Ishikawa (cell line): ENCODE data around the gene FOXA1.

Source experiments
- CEBPB ChIP-seq: IDR thresholded peaks from 2 replicates; pipeline ENCODE4 v1.6.1; 2012
- CREB1 ChIP-seq: IDR thresholded peaks from 2 replicates; pipeline ENCODE4 v1.6.1; 2012; ENCODE audit warnings: low read depth
- EGR1 ChIP-seq: IDR thresholded peaks from 2 replicates; pipeline ENCODE4 v1.6.1; 2012
- EP300 ChIP-seq: IDR thresholded peaks from 2 replicates; pipeline ENCODE4 v1.6.1; 2012; ENCODE audit warnings: borderline replicate concordance
- FOXM1 ChIP-seq: IDR thresholded peaks from 2 replicates; pipeline ENCODE4 v1.6.1; 2012; ENCODE audit warnings: low read depth, borderline replicate concordance
- NFIC ChIP-seq: IDR thresholded peaks from 2 replicates; pipeline ENCODE4 v1.6.1; 2012
- RAD21 ChIP-seq: IDR thresholded peaks from 2 replicates; pipeline ENCODE4 v1.6.1; 2012; ENCODE audit warnings: low read depth
- REST ChIP-seq: IDR thresholded peaks from 2 replicates; pipeline ENCODE4 v1.6.1; 2012; ENCODE audit warnings: low read depth, mild to moderate bottlenecking
- TAF1 ChIP-seq: IDR thresholded peaks from 2 replicates; pipeline ENCODE4 v1.6.1; 2012; ENCODE audit warnings: low read depth, mild to moderate bottlenecking
- TCF12 ChIP-seq: IDR thresholded peaks from 2 replicates; pipeline ENCODE4 v1.6.1; 2012; ENCODE audit warnings: low read depth
- TEAD4 ChIP-seq: IDR thresholded peaks from 2 replicates; pipeline ENCODE4 v1.6.1; 2012
- USF1 ChIP-seq: IDR thresholded peaks from 2 replicates; pipeline ENCODE4 v1.6.1; 2012
- YY1 ChIP-seq: IDR thresholded peaks from 2 replicates; pipeline ENCODE4 v1.6.1; 2012; ENCODE audit warnings: low read depth
- ZBTB7A ChIP-seq: IDR thresholded peaks from 2 replicates; pipeline ENCODE4 v1.6.1; 2012; ENCODE audit warnings: low read depth
- TF ChIP-seq, protein P1 (sequence below): IDR thresholded peaks from 2 replicates; pipeline ENCODE4 v1.6.1; 2012

The FOXA1 gene

GRCh38 chr14:37610945-37611523 is 16.0 kb upstream of the FOXA1 start:
- TF ChIP-seq CEBPB (no peak), CREB1 (no peak)

GRCh38 chr14:37608649-37609048 is 13.6 kb upstream of the FOXA1 start:
- TF ChIP-seq, protein P1, sequence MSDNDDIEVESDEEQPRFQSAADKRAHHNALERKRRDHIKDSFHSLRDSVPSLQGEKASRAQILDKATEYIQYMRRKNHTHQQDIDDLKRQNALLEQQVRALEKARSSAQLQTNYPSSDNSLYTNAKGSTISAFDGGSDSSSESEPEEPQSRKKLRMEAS, result no peak
- TF ChIP-seq YY1, result no peak
- TF ChIP-seq USF1, result no peak
- no peak for TF ChIP-seq NFIC
- no peak for TF ChIP-seq FOXM1
- no peak for TF ChIP-seq RAD21
- no peak for TF ChIP-seq TAF1
- TF ChIP-seq ZBTB7A, result no peak
- TF ChIP-seq TCF12, result no peak
- TF ChIP-seq CREB1, result no peak

DNA sequence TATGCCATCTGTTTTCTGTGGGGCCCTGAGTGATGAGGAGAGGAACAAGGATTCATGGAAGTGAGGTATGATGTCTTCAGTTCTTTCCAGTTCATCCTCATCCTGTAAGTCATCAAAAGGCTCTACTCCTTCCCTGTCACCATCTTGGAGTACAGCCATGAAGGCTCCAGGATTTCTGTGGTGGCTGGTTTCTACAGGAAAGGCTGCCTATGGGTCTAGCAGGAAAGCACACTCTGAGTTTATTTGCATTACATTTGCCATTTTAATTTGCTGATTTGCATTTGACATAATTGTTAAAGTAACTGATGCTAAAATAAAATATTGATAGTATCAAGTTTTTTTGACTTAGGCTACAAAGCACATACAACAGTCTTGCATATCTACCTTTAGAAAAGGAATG is 11.6 kb upstream of the FOXA1 start:
- TF ChIP-seq FOXM1 (no peak), REST (no peak), TAF1 (no peak), CEBPB (no peak), EGR1 (no peak), TEAD4 (no peak), CREB1 (no peak), RAD21 (no peak), EP300 (no peak), NFIC (no peak), ZBTB7A (no peak), YY1 (no peak), USF1 (no peak), TCF12 (no peak)
- TF ChIP-seq, protein P1, result no peak

- TF ChIP-seq NFIC, result no peak
- TF ChIP-seq, protein P1, result no peak
- TF ChIP-seq YY1, result no peak
- no peak for TF ChIP-seq TAF1
- no peak for TF ChIP-seq RAD21
- no peak for TF ChIP-seq TEAD4
- no peak for TF ChIP-seq REST
- TF ChIP-seq EP300, result no peak
- TF ChIP-seq CEBPB, result no peak
- no peak for TF ChIP-seq EGR1
- no peak for TF ChIP-seq CREB1
- TF ChIP-seq TCF12, result no peak
- TF ChIP-seq FOXM1, result no peak
- TF ChIP-seq USF1, result no peak
- no peak for TF ChIP-seq ZBTB7A
Measured at GRCh38 chr14:37603688-37604251, 8.7 kb upstream of the FOXA1 start.

- TF ChIP-seq USF1 (no peak), ZBTB7A (no peak), RAD21 (no peak), CEBPB (no peak), NFIC (no peak), YY1 (no peak), REST (no peak), CREB1 (no peak)
Measured at GRCh38 chr14:37602605-37603453, 7.8 kb upstream of the FOXA1 start.
